Astrocyte of the hippocampus (primary cell): Measurements from ENCODE around the gene VCL.
"Not testable (repeated sequence)": the region's sequence is repeated elsewhere in the genome, so short reads cannot be mapped to it uniquely, and the experiment has no call there.

Experiments
- DNase-seq: peaks from one replicate; pipeline ENCODE4 v3.0.0; 2011; ENCODE audit warnings: low read depth, low spot score

Gene VCL

DNA sequence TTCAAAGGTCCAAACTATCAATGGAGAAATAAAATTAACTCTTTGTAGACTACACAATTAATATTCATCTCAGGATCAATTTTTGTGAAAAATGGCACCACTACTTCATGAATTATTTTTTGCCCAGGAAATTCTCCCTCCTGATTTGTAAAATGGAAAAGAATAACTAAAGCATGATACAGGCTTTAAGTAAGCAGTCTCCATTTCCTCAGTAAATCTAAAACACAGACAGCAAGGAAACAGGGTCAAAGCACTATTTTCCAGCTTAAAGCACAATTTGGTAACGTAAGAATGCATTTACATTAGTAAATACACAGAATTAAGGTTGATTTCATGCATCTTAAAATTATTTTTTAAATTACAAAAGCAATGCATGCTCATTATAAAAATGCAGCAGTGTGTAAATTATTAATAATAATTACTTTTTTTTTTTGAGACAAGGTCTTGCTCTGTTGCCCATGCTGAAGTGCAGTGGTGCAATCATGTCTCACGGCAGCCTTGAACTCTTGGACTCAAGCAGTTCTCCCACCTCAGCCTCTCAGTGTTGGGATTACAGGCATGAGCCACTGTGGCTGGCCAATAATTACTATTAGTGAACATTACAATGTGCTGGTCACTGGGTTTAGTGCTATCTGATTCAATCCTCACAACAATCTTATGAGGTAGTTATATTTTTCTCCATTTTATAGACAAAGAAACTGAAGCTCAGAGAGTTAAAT is 26.1 kb upstream of the VCL start:
- DNase-seq = no peak

DNA sequence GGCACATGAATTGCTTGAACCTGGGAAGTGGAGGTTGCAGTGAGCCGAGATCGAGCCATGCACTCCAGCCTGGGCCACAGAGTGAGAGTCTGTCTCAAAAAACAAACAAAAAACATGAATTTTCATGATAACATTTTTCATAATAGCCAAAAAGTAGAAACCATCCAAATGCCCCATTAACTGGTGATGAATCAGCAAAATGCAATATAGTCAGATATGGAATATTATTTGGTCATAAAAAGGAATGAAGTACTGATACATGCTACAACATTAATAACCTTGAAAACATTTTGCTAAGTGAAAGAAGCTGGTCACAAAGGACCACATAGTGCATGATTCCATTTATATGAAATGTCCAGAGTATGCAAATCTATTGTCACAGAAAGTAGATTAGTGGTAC is 24.5 kb upstream of the VCL start:
- DNase-seq = no peak

DNA sequence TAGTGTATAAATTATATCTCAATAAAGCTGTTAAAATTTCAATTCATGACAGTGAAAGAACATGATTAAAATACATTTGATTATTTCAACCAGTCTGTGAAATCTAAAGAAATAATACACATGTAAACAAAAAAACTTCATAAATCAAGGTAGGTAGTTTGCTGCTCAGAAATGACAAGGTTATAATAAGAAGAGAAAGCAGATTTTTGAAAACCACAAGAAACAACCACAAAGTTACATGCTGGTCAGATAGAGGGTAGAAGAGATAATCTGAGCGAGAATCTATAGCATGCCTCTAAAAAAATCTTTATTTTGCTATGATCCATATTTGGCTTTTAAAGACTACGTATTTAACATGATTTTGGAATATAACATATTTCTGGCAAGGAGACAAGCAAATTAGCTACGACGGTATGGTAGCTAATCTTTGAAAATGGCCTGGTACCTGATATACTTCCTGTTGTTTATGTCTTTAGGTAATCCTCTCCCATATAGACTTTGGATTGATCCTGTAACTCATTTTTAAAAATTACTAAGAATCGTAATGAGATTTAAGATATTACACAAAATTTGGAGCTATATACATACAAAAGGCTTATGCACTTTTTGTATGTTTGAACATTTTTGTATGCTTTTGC is 23.5 kb upstream of the VCL start:
- no peak for DNase-seq

DNA sequence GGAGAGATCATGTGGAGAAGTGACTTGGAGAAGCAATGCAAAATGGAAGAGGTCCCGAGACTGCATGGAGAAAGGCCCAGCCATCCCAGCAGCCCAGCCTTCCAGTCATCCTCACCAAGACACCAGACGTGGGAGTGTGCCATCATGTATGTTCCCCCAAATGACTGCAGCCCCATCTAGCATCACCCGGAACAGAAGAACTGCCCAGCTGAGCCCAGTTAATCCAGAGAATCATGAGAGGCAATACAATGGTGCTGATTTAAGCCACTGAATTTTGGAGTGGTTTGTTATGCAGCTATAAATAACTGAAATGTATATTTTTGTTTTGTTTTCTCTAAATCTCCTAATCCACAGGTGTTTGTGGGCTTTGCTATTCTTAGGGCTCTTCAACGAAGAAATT is 22.5 kb upstream of the VCL start:
- DNase-seq = no peak

DNA sequence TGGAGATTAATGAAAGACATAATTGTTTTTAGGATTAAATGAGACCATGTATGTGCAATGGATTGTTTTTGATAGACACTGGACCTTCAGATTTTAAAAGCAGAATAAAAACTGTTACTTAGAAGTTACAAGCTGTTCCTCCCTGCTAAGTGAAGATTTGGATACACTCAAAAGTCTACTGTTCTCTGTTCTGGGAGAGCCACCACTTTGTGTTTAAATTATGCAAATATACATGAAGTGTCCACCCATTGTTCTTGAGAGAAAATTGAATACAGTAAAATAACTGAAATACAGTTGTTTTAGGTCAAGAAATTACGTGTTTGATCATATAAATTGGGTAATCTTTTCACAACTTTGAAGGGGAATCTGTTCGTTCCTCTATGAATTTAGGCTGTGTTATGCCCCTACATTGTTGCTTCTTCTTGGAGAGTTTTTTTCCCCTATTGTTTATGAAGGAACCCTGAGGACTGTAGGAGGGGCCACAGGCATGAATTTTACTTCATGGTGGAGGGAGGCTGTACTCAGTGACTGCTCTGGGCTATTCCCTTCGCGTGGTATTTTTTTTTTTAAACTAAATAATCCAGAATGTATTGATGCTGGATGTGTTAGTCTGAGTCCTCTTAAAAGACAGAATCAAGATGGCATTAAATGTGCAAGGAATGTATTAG is 18.6 kb upstream of the VCL start:
- DNase-seq = no peak

DNA sequence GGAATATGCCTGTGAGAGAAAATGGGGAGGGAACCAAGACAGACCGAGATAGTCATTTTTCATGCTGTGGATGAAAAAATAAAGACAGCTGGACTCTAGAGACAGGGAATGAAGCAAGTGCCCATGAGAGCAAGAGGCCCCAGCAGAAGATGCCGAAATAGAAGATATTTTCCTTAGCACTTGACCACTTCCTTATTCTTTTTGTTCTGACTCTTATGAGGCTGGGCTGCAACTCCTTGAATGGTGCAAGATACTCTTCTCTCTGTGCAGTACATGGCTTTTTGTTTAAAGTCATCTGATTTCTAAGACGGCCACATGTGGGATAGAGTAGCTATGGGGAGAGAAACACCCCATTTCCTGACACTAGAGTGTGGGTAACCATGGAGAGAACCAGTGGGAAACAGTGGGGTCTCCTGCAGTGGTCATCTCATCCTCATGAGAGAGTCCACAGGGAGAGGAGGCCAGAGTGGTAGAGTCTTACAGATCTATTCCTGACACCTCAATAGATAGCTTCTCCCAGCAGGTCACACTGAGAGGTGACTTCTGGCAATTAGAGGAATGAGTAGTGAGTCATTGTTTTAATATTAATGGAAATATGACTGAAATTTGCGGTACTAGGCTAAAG is 18.0 kb upstream of the VCL start:
- DNase-seq = no peak

DNA sequence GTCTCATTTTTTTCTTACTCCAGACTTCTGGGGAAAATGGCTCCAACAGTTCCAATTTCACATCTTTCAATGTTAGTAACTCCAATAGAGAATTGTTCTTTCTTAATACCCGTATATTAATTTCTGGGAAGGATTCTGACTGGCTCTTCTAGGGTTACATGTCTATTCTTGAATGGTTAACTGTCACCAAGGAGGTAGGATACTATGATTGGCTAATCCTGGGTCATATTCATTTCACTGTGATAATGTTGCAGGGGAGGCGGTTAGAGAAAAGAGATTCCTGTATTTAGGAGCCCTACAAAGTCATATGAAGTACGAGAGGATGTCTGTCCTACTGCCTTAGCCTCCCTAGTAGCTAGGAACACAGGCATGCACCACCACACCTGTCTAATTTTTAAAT is 16.1 kb upstream of the VCL start:
- DNase-seq = no peak

DNA sequence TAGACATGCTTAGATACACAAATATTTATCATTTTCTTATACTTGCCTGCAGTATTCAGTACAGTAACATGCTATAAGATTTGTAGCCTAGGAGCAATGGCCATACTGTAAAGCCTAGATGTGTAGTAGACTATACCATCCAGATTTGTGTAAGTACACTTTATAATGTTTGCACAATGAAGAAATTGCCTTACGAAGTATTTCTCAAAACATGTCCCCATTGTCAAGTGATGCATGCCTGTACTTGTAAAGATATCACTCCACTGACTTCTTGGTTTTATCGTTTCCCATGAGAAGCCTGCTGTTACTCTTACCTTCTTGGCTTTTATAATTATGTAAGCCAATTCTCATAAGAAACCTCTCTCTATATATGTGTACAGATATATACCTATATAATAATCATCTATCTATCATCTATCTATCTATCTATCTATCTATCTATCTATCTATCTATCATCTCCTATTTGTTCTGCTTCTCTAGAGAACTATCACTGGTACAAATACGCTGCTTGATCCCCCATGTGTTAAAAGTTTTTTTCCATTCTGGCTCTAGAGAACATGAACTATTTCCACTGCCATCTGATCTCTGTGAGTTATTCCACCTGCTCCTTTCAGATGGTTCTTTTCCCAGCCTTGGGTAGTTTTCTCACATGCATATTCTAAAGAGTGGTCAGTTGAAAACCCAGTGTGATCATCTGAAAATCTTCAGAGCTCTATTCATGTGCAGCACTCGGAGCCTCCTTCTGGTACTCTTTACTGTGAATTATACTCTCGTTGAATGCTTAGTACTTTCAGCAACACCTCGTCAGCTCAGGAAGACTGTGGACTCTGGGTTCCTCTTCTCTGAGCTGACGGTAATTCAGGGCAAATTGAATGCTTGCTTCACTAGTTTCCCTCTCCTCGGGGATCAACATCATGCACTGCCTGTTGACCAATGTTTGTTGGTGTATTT is 14.5 kb upstream of the VCL start:
- DNase-seq = no peak

DNA sequence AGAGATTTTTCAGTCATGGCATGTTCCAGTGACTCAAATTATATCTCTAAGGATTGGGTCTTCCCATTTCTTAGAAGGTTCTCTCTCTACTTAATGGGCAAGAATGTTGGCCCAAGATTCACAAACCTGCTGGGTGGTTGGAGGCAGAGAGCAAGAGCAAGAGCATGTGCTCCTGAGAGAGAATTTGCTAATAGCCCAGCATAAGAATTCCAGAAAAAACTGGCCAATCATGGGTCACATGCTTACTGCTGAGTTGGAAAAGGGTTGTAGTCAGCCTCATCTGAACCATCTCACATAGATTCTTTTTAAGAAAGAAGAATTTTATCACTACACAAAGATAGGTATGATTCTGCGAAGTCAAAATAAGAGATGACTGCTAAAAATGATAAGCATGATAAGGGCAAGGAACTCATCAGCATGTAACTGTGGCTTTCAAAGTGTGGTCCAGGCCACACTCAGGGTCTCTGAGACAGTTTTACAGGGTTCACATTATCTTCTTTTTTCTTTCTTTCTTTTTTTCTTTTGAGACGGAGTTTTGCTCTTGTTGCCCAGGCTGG is 8.2 kb upstream of the VCL start:
- DNase-seq = no peak

DNA sequence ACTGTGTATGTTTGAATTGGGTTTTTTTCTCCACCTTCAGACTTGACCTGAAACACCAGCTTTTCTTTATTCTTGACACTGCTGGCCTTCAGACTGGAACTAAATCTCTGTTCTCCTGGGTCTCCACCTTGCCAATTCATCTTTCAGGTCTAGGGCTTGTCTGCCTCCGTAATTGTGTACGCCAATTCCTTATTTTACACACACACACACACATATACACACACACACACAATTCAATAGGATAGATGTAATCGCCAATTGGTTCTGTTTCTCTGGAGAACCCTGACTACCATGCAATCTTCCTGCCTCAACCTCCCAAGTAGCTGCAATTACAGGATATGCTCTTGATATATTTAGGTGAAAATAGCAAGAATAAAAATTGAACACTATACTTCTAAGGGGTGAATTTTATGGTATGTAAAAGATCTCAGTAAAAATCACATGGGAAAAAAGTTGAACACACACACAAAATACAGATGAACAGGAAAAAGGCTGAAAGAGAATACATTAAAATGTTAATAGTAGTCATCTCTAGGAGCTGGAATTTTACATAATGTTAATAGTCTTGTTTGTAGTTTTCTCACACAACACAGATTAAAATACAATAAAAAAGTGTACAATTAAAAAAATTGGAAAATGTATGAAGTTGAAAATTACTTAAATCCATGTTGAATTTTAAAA is 6.6 kb upstream of the VCL start:
- no peak for DNase-seq

DNA sequence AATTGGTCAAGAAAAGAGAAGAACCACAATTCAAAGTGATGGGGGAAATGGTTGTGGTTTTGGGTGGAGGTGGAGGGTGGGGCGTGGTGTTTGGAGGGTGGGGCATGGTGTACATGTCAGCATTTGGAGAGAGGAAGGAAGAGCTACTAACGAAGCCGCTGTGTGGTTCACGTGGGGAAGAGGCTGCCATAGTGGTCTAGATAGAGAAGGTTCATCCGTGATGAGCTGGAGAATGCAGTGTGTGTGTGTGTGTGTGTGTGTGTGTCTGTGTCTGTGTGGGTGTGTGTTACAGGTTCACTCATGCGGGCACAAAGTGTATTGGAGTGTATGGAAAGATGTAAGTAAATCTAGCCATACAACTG is 6.1 kb upstream of the VCL start:
- DNase-seq = no peak

DNA sequence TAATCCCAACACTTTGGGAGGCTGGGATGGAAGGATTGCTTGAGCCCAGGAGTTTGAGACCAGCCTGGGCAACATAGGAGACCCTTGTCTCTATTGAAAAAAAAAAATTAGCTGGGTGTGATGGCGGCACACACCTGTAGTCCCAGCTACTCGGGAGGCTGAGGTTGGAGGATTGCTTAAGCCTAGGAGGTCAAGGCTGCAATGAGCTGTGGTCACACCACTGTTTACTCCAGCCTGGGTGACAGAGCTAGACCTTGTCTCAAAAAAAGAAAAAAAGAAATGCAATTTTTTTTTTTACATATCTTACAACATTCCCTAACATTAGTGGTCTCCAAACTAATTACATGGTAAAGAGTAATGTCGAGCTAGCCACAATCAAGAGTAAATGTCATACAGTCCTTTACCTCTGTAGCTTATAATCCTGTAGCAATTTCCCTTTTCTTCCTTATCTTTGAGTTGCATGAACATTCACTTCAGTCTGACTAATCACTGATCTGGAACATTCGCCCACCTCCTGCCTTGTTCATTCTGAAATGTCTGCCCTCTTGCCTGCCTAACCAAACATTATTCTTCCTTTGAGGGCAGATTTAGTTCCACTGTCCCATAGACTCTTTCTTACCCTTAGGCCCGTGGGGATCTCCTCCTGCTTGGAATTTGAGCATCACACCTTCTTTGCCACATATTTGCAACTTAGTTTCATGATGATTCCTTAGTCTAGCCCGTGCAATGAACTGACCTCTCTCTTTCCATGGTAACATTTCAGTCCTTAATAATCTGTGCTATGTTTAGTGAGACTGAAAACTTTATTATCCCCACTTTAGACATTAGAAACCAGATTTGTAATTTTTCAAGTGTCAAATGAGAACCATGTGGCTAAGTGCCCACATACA is 4.8 kb upstream of the VCL start:
- DNase-seq = peak; percentile 51

DNA sequence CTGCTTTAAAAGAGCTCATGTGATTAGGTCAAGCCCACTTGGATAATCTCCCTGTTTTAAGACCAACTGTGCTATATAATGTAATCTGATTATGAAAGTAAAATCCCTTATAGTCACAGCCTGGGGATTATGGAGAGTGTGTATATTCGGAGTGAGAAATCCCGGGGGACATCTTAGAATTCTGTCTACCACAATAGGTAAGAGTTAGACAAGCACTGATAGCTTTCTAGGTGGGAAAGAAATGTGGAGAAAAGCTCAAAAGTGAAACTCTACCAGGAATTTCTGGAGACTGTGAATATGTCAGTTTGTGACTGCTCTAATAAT is 2.9 kb upstream of the VCL start:
- DNase-seq = no peak

DNA sequence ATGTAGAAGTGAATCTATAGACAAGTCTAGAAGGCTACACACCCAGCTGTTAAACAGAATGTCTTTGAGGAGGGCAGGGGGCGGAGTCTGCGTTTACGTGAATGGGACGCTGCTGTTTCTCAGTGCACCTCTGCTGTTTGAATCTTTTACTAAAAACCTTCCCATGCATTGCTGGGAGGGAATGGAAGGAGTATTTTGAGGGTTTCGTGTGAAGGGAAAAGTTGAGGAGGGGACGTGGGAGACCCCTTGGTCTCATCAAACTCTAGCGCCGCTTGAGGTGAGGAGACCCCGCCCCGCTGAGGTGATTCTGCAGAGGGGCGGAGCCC is 492 bp upstream of the VCL start:
- DNase-seq = no peak

DNA sequence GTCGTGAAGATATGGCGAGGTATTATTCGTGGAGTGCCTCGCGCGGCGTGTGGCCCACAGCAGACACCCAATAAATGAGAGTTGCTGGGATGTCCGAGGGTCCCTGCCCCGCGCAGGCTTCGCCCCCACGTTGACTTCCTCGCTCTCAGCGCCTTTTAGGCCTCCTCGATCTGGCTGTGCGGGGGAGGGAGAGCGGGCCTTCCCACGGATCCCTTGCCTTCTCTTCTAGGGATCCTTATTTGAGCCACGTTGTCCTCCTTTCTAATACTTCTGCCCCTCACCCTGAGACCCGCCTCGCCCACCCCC is 660 bp downstream of the VCL start:
- peak; percentile 38 for DNase-seq

DNA sequence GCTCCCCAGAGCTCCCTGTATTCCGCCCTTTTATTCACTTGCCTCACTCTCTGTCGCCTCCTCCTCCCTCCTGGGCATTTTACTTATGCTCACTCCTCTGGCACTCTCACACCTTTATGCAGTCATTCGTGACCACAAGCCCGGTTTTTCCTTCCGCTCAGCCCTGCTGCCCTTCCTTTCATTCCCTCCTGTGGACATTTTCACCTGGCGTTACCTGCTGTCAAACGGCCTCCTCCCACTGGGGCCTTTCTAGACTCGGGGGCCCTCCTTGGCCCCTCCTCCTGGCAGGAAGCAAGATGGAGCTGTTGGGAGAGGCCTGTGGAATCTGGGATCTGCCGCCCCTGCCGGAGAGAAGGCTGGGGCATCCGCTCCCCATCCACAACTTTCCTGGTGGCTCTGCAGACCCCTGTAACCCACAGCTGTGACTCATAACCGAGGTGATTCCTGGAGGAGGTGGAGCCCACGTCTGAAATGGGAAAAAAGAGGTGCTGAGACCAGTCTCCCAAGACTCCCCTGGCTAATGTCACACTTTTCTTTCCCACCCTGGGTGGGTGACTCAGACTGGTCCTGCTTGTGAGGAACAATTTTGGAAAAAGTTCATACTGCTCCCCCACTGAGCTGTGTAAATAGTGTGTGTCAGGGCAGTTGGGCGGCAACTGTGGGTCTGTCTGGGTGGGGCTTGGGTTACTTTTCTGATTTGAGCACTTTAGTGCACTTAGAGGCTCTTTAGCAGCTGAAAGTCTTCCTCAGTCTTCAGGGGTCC is 1.2 kb downstream of the VCL start:
- peak; percentile 88 for DNase-seq

DNA sequence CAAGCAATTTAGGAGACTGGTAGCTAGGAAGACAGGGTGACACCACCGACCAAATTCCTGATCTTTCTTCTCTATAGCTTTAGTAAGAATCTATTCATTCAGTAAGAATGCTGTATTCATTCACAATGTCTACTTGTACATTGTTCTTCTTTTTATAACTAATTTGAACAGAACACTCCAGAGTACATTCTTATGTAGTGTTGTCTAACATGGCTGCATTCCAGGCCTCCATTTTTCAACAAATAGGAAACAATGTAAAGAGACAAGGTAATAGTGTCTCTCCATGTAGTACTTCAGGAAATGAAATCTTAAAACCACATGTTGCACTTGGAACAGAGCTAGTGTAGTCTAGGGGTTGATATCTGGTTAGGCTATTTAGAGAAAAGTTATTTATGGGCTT is 1.8 kb downstream of the VCL start:
- peak; percentile 52 for DNase-seq

DNA sequence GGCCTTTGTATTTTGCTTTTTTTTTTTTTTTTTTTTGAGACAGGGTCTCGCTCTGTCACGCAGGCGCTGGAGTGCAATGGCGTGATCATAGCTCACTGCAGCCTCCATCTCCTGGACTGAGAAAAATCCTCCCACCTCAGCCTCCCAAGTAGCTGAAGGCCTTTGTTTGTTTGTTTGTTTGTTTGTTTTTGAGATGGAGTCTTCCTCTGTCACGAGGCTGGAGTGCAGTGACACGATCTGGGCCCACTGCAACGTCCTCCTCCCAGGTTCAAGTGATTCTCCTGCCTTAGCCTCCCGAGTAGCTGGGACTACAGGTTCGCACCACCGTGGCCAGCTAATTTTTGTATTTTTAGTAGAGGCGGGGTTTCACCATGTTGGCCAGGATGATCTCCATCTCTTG is 2.3 kb downstream of the VCL start:
- not testable (repeated sequence) for DNase-seq

DNA sequence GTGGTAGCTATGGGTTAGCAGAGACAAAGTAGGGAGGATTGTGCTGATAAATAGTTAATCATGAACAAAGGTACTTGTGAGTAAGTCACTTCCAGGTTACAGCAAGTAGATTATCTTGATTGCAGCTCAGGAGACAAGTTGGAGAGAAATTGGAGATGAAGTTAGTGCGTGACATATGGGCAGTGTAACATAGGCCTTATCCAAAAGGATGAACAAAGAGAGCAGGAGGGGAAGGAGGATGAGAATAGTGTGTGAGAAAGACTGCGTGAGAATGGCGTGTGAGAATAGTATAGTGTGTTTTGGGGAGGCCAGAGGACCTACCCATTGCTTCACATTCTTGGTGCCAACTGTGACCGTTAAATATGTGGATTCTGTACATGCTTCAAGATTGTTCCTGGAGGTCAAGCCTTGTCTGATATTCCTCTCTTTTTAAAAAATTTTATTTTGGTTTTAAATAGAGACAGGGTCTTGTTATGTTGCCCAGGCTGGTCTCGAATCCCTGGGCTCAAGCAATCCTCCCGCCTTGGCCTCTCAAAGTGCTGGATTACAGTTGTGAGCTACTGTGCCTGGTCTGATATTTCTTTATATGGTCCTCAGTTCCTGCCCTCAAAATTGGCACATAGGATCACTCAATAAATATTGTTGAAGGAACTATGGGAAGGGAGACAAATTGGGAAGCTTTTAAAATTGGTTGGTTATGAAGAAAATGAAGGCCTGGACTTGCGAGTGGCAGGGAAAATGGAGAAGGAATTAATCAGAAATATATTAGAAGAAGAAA is 3.2 kb downstream of the VCL start:
- no peak for DNase-seq
